ENCODE results near the gene RBM7.

GRCh38 chr11:114377612-114378267 lies 22.7 kb upstream of the RBM7 start:
- TF ChIP-seq, protein P1, sequence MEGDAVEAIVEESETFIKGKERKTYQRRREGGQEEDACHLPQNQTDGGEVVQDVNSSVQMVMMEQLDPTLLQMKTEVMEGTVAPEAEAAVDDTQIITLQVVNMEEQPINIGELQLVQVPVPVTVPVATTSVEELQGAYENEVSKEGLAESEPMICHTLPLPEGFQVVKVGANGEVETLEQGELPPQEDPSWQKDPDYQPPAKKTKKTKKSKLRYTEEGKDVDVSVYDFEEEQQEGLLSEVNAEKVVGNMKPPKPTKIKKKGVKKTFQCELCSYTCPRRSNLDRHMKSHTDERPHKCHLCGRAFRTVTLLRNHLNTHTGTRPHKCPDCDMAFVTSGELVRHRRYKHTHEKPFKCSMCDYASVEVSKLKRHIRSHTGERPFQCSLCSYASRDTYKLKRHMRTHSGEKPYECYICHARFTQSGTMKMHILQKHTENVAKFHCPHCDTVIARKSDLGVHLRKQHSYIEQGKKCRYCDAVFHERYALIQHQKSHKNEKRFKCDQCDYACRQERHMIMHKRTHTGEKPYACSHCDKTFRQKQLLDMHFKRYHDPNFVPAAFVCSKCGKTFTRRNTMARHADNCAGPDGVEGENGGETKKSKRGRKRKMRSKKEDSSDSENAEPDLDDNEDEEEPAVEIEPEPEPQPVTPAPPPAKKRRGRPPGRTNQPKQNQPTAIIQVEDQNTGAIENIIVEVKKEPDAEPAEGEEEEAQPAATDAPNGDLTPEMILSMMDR (IDR thresholded peaks at IDR 0.05): no peak
- TF ChIP-seq POLR2A (IDR thresholded peaks at IDR 0.05): no peak
